IPS-20b (cell line): ENCODE data around the gene ARCN1.
"Not testable (repeated sequence)": the region's sequence is repeated elsewhere in the genome, so short reads cannot be mapped to it uniquely, and the experiment has no call there.

Experiments
- H3K27ac ChIP-seq: one replicate; pipeline ENCODE4 v1.5.1; 2013; ENCODE audit warnings: low read length
- H3K27me3 ChIP-seq: 2 replicates; pipeline ENCODE4 v1.6.1; 2013; ENCODE audit warnings: mild to moderate bottlenecking, low read length, inconsistent platforms; ENCODE audit not compliant: insufficient read depth
- H3K36me3 ChIP-seq: 2 replicates; pipeline ENCODE4 v1.6.1; 2013; ENCODE audit warnings: low read depth, mild to moderate bottlenecking, inconsistent platforms, low read length, moderate library complexity; ENCODE audit not compliant: insufficient read depth
- H3K4me1 ChIP-seq: 2 replicates; pipeline ENCODE4 v1.6.1; 2013; ENCODE audit warnings: mild to moderate bottlenecking, control low read depth, inconsistent platforms, low read length, moderate library complexity; ENCODE audit not compliant: insufficient read depth
- H3K4me3 ChIP-seq: 2 replicates; pipeline ENCODE4 v1.5.1; 2013; ENCODE audit warnings: mild to moderate bottlenecking, low read length, inconsistent platforms
- H3K9ac ChIP-seq: 2 replicates; pipeline ENCODE4 v1.6.1; 2013; ENCODE audit warnings: low read depth, mild to moderate bottlenecking, inconsistent platforms, low read length, moderate library complexity
- H3K9me3 ChIP-seq: 2 replicates; pipeline ENCODE4 v1.6.1; 2013; ENCODE audit warnings: mild to moderate bottlenecking, low read depth, low read length, inconsistent platforms; ENCODE audit not compliant: insufficient read depth

ARCN1 gene

DNA sequence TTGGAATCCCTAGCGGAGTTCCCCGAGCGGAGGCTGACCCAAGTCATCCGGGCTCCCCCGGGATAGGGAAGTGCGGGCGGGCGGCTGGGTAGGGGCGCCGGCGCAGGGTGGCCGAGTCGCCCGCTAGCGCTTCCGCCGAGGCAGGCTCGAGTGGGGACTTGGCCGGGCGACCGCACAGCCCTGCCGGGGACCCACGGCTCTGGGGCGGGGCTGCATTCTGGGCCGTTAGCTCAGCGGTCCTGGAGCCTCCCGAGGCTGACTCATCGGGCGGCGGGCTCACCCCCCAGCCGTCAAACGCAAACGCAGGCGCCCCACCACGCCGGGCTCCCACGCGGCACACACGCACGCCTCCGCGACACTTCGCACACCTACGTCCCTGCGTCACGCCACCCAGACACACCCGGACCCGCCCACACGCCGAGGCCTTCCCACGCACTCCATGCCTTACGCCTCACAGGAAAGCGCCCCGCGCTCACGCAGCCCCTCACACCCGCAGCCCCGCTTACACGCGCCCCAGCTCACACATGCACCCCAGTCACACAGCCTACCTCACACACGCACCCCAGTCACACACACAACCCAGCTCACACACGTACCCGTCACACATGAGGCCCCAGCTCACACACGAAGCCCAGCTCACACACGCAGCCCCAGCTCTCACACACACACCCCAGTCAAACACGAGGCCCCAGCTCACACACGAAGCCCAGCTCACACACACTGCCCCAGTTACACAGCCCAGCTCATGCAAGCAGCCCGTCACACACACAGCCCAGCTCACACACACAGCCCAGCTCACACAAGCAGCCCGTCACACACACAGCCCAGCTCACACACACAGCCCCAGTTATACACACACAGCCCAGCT is 36.4 kb downstream of the ARCN1 start:
- Histone ChIP-seq H3K4me1 (peaks cover 33% of the 10 kb centered on the region), H3K9me3 (peaks cover 9% of the 10 kb centered on the region; the same call in 1 of the 2 replicates), H3K27me3 (peaks cover 87% of the 10 kb centered on the region), H3K4me3 (peak overlapping the region; percentile 50; the same call in 1 of the 2 replicates), H3K27ac (no peak overlapping the region), H3K36me3 (no peaks in the 10 kb centered on the region), H3K9ac (no peak overlapping the region)

DNA sequence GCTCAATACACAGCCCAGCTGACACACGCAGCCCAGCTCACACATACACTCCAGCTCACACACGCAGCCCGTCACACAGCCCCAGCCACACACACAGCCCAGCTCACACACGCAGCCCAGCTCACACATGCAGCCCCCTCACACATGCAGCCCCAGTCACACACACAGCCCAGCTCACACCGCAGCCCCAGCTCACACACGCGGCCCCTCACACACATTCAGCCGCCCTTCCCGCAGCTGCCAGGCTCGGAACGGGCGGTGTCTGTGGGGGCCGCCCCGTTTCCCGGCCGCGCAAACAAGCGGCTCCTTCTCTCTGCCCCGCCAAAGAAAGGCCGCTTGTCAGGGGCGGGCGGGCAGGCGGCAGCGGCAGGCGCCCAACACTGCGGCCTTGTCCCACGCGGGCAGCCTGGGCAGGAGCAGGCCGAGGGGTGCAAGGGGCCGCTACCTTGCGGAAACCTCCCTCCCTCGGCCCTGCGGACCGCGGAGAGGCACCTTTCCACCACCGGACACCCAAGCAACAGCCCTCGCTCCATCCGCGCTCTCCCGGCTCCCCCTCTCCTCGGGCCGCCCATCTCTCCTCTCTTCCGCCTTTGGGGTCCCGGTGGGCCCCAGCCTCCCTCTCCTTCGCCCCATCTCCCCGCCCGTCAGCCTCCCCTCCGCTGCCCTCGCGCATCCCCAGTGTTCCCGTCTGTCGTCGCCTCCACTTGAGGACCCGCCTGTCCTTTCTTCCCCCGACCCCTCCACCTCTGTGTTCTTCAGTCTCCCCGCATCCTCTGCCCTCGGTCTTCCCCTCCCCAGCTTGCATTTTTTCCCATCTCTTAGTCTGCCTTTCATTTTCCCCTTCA is 37.4 kb downstream of the ARCN1 start:
- Histone ChIP-seq H3K27ac (no peak overlapping the region), H3K4me3 (peak overlapping the region; percentile 59), H3K4me1 (peaks cover 37% of the 10 kb centered on the region), H3K27me3 (peaks cover 84% of the 10 kb centered on the region), H3K36me3 (no peaks in the 10 kb centered on the region), H3K9ac (no peak overlapping the region), H3K9me3 (peaks cover 9% of the 10 kb centered on the region; the same call in 1 of the 2 replicates)

DNA sequence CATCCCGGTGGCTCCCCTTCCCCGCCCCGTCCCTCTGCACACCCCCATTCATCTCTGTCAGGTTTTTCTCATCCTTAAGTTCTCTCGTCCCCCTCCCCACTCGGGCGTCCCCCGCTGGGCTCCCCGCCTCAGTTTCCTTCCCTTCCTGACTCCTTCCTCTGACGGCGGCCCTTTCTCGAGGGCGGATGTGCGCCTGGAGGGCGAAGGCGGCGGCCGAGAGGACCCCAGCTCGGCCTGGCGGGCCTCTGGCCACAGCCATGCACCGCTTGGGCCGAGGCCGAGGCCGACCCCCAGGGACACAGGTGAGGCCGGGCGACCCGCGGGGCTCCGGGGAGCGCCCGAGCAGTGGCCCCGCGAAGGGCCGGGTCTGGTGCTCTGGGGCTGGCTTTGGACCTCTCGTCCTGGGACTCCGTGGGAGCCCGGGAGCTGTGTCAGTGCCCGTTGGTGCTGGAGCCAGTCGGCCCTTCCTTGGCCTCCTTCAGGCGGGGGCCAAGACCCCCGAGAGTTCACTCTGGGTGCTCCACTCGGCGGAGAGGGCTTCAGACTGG is 38.1 kb downstream of the ARCN1 start:
- Histone ChIP-seq H3K4me1 (peaks cover 34% of the 10 kb centered on the region), H3K36me3 (no peaks in the 10 kb centered on the region), H3K9me3 (peaks cover 9% of the 10 kb centered on the region; the same call in 1 of the 2 replicates), H3K4me3 (peak overlapping the region; percentile 59), H3K9ac (no peak overlapping the region), H3K27me3 (peaks cover 77% of the 10 kb centered on the region), H3K27ac (no peak overlapping the region)

DNA sequence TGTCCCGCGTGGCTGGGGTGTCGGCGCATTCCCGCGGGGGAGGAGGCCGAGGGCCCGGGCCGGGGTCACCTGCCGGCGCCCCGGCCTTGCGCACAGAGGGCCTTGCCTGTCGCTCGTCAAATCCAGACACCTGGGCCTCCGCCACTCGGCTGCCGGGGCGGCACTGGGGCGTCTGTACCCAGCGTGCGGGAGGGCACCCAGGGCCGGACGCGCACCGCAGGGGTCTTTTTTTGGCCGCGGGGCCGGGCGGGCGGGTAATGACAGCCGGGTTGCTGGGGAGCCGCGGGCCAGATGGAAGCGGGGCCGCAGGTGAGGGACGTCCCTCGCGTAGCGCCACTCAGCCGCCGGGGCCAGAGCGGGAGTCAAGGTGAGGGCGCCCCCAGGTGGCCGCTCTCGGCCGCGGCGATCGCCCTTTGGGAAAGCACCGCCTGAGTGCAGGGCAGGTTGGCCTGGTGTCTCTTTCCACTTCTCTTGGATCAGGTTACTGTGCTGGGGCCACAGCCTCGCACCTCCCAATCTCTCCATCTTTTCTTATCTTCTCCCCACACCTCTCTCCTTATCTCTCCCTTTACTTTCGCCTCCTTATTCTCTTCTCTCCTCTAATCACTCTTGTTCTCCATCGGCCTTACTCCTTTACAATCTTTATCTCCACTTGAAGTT is 38.7 kb downstream of the ARCN1 start:
- H3K4me1 ChIP-seq = peaks cover 34% of the 10 kb centered on the region
- H3K9ac ChIP-seq = no peak overlapping the region
- H3K36me3 ChIP-seq = no peaks in the 10 kb centered on the region
- no peak overlapping the region for H3K27ac ChIP-seq
- peak overlapping the region; percentile 59; the same call in 1 of the 2 replicates for H3K4me3 ChIP-seq
- H3K27me3 ChIP-seq = peaks cover 71% of the 10 kb centered on the region
- H3K9me3 ChIP-seq = peaks cover 9% of the 10 kb centered on the region; the same call in 1 of the 2 replicates

DNA sequence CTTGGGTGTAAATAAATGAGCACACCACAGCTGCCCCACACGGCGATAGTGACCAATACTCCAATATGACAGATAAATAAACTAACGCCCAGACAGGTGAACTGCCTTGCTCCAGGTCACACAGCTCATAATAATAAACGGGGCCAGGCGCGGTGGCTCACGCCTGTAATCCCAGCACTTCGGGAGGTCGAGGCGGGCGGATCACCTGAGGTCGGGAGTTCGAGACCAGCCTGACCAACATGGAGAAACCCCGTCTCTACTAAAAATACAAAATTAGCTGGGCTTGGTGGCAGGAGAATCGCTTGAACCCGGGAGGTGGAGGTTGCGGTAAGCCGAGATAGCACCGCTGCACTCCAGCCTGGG is 39.2 kb downstream of the ARCN1 start:
- H3K9ac ChIP-seq, H3K9me3 ChIP-seq, H3K4me3 ChIP-seq, H3K27ac ChIP-seq, H3K36me3 ChIP-seq: not testable (repeated sequence)
- Histone ChIP-seq H3K27me3 (peaks cover 66% of the 10 kb centered on the region), H3K4me1 (peaks cover 34% of the 10 kb centered on the region)

DNA sequence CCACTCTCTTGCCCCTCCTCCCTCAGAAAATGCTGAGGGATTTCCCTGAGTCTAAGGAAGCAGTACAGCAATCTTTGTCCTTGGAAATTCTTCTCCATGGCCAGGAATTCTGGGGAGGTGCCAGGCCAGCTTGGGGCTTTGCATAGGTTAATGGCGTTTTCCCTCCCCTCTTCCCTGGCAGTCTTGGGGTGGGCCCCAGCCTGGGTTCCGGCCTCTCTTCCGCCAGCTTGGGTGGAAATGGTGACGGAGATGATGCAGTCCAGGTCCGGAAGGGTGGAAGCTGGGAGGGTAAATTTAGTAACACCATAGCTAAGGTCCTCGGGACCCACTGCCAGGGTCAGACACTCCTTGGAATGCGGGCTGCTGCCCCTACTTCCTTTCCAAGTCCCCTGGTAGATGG is 40.2 kb downstream of the ARCN1 start:
- Histone ChIP-seq H3K9ac (peak overlapping the region; percentile 5; the same call in 1 of the 2 replicates), H3K4me1 (peaks cover 33% of the 10 kb centered on the region), H3K4me3 (no peak overlapping the region), H3K27ac (no peak overlapping the region), H3K27me3 (peaks cover 57% of the 10 kb centered on the region), H3K36me3 (no peaks in the 10 kb centered on the region), H3K9me3 (peaks cover 9% of the 10 kb centered on the region; the same call in 1 of the 2 replicates)

DNA sequence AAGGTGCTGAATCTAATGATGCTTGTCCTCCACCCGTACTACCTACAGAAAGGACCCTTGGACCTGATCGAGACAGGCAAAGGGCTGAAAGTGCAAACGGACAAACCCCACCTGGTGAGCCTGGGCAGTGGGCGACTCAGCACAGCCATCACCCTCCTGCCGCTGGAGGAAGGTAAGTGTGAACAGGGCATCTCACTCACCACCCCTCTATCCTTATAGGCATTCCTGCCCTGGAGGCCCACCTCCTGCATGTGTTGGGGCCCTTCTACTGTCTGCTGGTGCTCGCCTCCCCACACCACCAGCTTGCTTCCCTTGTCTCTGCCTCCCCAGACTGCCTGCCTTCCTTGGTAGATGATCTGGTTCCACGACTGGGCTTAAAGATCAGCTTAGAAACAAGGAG is 42.3 kb downstream of the ARCN1 start:
- Histone ChIP-seq H3K9ac (no peak overlapping the region), H3K9me3 (no peaks in the 10 kb centered on the region), H3K27ac (no peak overlapping the region), H3K36me3 (no peaks in the 10 kb centered on the region), H3K4me3 (no peak overlapping the region), H3K27me3 (peaks cover 35% of the 10 kb centered on the region), H3K4me1 (peaks cover 37% of the 10 kb centered on the region)

DNA sequence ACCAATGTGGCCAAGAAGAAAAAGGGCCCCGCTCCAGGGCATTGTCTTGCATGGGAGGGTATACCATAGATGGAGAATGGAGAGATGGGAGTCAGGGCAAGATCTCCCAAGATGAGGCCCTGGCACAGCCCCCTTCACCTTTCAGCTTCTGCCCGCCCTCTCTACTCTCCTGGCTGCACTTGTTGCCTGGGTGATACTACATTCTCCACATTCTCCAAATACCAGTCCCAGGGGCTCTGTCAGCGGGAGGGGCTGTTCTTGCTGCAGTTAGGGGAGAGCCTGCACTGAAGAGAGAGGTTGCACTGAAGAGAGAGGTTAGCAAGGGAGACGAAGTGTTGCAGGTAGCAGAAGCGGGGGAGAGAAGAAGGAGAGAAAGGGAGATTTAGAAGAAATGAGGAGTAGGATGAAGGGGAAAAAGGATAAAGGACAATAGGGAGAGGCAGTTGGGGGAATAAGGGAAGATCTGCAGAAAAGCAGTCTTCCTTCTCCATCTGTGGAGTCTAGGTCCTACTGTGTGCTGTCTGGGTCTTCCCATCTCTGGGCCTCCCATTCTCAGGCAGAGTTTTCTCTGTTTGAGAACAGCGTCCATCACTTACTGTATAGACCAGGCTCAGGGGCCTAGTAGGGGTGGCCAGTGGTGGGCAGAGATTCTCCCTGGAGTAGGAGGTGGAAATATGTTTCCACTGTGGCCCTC is 43.2 kb downstream of the ARCN1 start:
- H3K9ac ChIP-seq = peak overlapping the region; percentile 4; the same call in 1 of the 2 replicates
- H3K36me3 ChIP-seq = no peaks in the 10 kb centered on the region
- peaks cover 37% of the 10 kb centered on the region for H3K4me1 ChIP-seq
- H3K4me3 ChIP-seq = peak overlapping the region; percentile 17; the same call in 1 of the 2 replicates
- peaks cover 26% of the 10 kb centered on the region for H3K27me3 ChIP-seq
- no peaks in the 10 kb centered on the region for H3K9me3 ChIP-seq
- no peak overlapping the region for H3K27ac ChIP-seq

DNA sequence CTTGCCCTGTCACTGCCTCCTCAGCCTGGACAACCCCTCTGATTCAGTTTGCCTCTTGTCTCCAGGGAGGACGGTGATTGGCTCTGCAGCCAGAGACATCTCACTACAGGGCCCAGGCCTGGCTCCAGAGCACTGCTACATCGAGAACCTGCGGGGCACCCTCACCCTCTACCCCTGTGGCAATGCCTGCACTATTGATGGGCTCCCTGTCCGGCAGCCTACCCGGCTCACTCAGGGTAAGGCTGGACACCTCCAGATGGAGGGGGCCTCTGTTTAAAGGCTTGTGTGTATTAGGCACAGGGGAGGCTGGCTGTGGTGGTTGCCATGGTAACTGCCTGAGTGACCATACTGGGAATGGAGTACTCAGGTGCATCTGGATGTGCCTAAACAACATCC is 43.8 kb downstream of the ARCN1 start:
- Histone ChIP-seq H3K4me1 (peaks cover 43% of the 10 kb centered on the region), H3K27ac (no peak overlapping the region), H3K9ac (peak overlapping the region; percentile 4; the same call in 1 of the 2 replicates)

DNA sequence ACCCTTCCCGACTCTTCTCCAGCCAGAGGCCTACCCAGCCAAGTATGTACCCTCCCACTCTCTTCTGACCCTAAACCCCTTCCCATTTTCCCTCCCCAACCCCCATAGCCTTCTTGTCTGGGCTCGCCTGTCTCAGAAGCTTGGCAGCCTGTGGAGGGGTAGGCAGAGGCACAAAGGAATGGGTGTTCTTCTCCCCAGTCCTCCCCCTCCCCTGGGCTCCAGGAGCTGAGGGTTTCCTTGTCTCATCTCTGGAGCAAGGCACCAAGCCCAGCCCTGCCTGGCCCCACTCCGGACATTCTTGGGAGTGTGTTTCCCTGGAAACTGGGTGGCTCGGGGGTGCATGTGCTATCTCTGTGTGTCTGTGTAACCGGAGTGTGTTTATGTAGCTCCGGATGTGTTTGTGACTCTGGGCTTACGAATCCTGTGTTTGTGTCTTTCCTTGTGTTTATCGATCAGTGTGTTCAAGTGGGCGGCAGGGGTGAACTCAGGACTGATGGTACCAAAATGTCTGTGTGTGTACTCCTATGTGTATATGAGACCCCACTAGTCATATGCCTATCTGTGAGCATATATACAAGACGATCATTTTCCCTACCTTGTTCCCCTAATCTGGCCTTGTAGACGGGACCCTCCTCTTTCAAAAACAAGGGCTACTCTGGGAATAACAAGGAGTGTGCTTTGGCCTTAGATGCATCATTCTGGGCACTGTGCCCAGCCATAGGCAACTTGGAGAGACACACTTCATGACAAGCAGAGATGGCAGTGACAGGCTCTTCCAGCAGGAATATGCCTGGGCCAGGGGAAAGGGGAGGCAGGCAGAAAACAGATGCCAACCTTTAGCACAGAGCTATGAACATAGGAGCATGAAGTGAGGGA is 46.1 kb downstream of the ARCN1 start:
- H3K36me3 ChIP-seq = no peaks in the 10 kb centered on the region
- no peaks in the 10 kb centered on the region for H3K9me3 ChIP-seq
- peaks cover 7% of the 10 kb centered on the region; the same call in 1 of the 2 replicates for H3K27me3 ChIP-seq
- H3K4me1 ChIP-seq = peaks cover 38% of the 10 kb centered on the region
- H3K9ac ChIP-seq = no peak overlapping the region
- no peak overlapping the region for H3K4me3 ChIP-seq
- no peak overlapping the region for H3K27ac ChIP-seq

More for the DNA sequence above, 43.8 kb downstream of the ARCN1 start:
- Histone ChIP-seq H3K36me3 (no peaks in the 10 kb centered on the region), H3K27me3 (peaks cover 21% of the 10 kb centered on the region), H3K9me3 (no peaks in the 10 kb centered on the region), H3K4me3 (peak overlapping the region; percentile 17; the same call in 1 of the 2 replicates)
